Esophagus mucosa (tissue), 1 donor: ENCODE results near the gene PDLIM1. TPM values are rescaled to one million over a fixed set of nuclear protein-coding genes. Genes with fewer than 3 reads are reported as not detected.
"Not testable (repeated sequence)": the region's sequence is repeated elsewhere in the genome, so short reads cannot be mapped to it uniquely, and the experiment has no call there.

Experiments
- ATAC-seq: fragments of 200-7000 bp; cut with Tn5 transposase; one replicate; pipeline ENCODE4 v1.9.1; 2020
- total RNA-seq: library from RNA; stranded (reverse); gene quantifications from one replicate; pipeline ENCODE4 v1.2.4, GENCODE V29; 2023
- donor health status: DM: yes; HTN: yes; CAD: no.

PDLIM1 gene
- total RNA-seq, 1 donor from 2014 or later = 144 TPM

- ATAC-seq = not testable (repeated sequence)
Observed at GRCh38 chr10:95240096-95240495, 50.7 kb downstream of the PDLIM1 start.

DNA sequence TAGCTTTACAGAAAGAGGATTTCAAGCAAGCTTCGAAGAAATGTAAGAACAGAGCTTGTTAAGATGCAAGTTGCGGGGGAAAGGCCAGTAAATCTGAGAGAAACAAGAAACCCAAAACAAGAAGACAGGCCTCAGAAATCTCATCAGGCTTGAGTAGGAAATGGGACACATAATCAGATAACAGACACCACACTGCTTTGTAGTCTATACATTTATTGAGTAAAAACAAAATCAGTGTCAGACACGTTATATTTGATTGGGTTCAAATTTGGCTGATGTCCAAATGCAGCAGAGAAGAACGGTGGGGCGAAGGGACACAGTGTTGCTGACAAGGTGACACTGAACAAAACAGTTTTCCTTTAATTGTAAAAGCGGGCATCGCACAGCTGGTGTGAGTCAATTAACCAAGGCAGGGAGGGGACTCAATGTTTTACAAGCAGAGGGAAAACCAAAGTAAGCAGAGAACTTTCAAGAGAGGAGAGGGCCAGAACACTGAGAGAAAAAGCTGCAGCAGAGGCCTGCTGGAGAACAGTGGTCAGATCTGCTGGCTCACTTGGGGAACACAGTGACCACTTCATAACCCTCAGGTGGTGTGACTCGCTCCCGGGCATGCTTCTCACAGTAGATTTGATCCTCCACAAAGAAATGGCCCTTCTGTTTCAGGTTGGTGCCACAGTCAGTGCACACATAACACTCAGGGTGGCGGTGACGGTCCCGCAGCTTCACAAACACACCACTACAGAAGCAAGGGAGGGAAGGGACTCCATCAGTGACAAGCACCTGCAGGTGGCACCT lies 53.2 kb downstream of the PDLIM1 start:
- no peak for ATAC-seq

GRCh38 chr10:95236068-95236903 lies 54.5 kb downstream of the PDLIM1 start:
- peak; percentile 79 for ATAC-seq

DNA sequence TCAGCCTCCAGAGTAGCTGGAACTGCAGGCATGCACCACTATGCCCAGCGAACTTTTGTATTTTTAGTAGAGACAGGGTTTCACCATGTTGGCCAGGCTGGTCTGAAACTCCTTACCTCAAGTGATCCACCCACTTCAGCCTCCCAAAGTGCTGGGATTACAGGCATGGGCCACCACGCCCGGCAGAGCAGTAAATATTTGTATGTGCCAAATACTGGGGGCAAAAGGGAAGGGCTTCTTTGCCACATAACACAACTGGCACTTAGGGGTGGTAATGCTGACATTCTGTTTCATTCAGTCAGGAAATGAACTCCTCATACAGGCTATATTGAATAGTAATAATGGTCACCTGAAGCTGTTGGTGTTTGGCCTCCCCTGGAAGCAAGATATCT lies 55.1 kb downstream of the PDLIM1 start:
- ATAC-seq = no peak

DNA sequence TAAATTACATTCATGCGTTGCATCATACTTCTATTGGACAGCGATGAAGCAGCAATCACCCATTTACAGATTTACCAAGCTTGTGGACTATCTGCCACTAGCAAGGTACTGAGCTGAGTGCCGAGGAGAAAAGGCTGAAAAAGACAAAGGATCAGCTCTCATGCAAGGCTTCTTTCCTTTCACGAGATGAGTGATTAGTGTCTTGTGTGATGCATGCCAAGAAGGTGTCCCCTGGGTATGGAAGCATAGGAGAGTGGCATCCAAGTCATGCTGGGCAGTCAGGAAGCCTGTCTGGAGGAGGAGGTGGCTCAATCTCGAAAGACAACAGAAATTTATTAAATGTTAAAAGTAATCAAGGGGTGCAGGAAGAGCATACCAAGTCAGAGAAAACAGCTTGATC lies 55.9 kb downstream of the PDLIM1 start:
- ATAC-seq = no peak

- no peak for ATAC-seq
Observed at GRCh38 chr10:95233377-95234034, 57.3 kb downstream of the PDLIM1 start.

DNA sequence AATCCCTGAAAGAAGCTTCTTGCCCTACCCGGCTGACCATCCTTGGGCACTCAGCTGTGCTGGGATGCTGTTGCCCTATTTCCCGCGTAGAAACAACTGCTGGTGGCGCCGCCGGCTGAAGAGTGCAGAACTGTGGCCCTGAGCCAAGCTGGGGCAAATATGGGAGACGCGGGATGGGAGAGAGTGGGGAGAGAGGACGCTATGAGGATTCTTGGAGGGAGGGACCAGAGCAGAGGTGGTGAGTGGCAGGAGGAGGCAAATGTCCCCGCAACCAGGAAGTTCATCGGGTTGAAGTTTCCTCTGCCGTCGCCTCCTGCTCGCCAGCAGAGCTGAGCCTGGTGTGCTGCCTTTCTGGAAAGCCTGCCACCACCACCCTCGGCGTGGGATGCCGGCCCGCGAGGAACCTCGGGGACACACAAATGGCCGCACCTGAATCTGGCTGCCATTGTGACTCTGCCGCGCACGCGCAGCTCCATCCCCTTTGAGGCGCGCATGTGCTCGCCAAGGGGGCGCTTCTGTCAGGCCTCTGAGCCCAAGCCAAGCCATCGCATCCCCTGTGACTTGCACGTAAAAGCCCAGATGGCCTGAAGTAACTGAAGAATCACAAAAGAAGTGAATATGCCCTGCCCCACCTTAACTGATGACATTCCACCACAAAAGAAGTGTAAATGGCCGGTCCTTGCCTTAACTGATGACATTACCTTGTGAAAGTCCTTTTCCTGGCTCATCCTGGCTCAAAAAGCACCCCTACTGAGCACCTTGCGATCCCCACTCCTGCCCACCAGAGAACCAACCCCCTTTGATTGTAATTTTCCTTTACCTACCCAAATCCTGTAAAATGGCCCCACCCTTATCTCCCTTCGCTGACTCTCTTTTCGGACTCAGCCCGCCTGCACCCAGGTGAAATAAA lies 59.9 kb downstream of the PDLIM1 start:
- peak; percentile 28 for ATAC-seq

GRCh38 chr10:95229724-95230627 lies 60.8 kb downstream of the PDLIM1 start:
- ATAC-seq = no peak

- not testable (repeated sequence) for ATAC-seq
Observed at GRCh38 chr10:95228934-95229723, 61.7 kb downstream of the PDLIM1 start.

- ATAC-seq = no peak
Observed at GRCh38 chr10:95225136-95225535, 65.7 kb downstream of the PDLIM1 start.

DNA sequence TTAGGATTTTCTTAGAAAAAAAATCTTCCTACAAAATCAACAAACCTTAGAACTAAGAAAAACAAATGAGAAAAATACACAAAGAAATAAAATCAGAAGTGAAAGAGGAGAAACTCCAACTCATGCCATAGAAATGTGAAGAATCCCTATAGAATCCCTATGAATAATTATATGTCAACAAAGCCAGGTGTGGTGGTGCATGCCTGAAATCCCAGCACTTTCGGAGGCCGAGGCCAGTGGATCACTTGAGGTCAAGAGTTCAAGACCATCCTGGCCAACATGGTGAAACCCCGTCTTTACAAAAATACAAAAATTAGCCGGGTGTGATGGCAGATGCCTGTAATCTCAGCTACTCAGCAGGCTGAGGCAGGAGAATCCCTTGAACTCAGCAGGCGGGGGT lies 69.7 kb downstream of the PDLIM1 start:
- ATAC-seq = no peak

- ATAC-seq = no peak
Observed at GRCh38 chr10:95220539-95220938, 70.3 kb downstream of the PDLIM1 start.

DNA sequence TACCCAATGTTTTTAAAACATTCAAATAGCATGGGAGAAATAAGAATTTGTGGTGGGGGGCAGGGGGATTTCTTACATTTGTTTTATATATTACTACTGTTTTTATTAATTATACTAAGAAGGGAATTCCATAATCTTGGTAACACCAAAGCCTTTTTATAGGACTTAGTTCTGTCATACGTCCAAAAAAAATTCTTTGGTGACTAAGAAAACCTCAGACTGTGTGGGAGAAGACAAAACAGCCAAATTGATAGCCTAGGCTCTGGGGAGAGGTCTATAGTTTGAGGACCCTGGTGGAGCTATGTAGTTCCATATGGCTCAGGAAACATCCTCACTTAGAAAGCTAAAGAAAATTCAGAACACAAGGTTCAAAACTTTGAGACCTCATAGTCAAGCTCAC lies 73.3 kb downstream of the PDLIM1 start:
- no peak for ATAC-seq

GRCh38 chr10:95214793-95215192 lies 76.0 kb downstream of the PDLIM1 start:
- no peak for ATAC-seq

DNA sequence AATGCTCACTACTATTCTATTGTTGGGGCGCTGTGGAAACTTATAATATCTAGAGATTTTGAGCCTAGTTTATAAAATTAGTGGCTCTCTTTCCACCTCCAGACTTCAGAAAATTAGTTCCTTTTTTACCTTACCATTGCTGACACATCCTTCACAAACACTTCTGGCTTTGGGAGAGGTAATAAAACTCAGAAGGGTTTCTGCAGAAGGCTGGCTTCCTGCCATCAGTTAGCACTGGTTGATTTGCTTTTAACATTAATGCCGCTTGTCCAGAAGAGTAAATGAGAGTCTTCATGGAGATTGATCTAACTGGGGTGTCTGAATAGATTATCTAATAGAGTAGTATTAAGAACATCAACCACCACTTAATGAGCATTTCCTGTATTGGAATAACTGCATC lies 76.4 kb downstream of the PDLIM1 start:
- ATAC-seq = no peak

- peak; percentile 62 for ATAC-seq
Observed at GRCh38 chr10:95211606-95212279, 79.1 kb downstream of the PDLIM1 start.

DNA sequence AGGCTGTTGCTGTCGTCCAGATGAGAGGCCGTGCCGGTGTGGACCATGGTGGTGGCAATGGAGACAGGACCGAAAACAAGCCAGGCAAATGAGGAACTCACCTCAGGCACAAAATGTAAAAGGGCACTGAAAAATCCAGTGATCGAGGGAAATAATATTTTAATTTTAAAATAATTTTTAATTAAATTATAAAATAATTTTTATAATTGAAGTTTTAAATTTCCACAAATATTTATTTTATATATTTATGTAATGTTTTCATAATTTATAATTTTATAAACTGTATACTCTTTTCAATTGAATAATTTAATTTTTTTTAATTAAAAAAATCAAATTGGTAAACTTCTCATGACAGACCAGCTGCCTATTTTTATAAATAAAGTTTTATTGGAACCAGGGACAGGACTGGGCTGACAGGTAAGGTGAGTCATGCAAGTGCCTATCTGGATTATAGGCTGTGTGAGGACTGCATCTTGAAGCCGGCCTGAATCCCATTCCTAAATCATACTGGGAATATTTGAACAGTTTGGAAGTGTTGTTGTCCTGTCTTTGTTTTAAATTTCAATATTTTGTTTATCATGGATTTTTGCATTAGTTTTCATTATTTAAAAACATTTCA lies 81.2 kb downstream of the PDLIM1 start:
- no peak for ATAC-seq

DNA sequence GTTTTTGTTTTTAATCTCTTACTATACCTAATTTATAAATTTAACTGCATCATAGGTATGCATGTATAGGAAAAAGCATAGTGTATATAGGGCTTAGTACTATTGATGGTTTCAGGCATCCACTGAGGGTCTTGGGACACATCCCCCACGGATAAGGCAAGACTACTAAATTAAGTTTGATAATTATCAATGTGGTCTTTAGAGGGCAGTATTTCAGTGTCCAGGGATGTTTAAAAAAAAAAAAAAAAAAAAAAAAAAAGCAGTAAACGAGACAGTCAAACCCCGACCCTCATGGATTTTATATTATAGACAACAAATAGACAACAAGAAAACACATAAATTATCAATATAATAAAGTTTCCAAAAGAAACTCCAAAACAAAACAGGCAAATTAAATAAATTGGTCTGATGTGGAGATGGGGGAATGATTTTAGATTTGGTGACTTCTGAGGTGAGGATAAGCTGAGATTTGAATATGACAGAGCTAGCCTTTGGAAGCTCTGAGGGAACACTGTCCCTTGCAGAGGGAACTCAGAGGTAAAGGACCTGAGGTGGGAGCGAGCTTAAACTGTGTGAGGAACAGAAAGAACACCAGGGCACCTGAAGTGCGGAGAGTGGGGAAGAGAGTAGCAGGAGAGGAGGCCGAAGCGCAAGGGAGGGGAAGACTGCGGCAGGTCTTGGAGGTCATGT lies 82.0 kb downstream of the PDLIM1 start:
- ATAC-seq = no peak

DNA sequence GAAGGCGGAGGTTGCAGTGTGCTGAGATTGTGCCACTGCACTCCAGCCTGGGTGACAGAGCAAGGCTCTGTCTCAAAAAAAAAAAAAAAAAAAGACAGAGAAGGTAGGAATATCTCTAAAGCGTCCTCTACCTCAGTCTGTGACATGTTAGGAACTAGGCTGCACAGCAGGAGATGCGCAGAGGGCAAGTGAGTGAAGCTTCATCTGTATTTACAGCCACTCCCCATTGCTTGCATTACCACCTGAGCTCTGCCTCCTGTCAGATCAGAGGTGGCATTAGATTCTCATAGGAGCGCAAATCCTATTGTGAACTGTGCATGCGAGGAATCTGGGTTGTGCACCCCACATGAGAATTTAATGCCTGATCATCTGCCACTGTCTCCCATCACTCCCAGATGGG lies 87.9 kb downstream of the PDLIM1 start:
- ATAC-seq = not testable (repeated sequence)
